Activated CD8-positive, alpha-beta memory T cell treated with anti-CD3 and anti-CD28 coated beads for 4 hours (primary cell): ENCODE data around the gene GARIN5B.
"Not testable (repeated sequence)": the region's sequence is repeated elsewhere in the genome, so short reads cannot be mapped to it uniquely, and the experiment has no call there.

Experiments used
- DNase-seq, 2 donors: peaks; one replicate each; pipeline ENCODE4 v3.0.0-alpha.2; 2020; ENCODE audit warnings: low read depth in 2 of 2

GARIN5B gene

DNA sequence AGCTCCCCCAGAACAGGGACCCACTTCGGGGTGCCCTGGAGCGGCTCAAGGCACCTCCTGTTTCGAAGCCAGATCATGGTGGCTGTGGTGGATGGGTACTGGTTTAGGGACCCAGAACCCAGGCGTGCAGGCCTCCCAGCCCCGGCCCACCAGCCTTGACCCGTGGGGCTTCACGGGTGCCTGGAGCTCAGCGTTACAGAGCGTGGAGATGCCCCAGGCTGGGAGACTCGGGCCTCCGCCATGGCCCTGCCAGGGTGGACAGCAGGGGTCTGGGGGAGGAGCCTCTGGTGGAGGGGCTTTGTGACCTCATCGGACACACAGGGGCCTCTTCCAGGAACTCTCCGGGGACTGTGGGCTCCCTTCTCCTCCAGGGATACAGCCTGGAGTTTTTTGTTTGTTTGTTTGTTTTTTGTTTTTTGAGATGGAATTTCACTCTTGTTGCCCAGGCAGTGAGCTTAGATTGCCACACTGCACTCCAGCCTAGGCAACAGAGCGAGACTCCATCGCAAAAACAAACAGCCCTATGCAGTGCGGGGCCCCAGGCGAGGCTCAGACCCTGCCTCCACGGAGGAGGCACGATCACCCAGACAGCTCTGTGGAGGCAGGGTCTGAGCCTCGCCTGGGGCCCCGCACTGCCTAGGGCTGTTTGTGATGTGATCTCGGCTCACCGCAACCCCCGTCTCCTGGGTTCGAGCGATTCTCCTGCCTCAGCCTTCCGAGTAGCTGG is at the start of gene GARIN5B:
TSS of gene GARIN5B (minus strand) at position 271 of the 727 bp plus-strand sequence. CDS start at position 77, 194 bp downstream.
- DNase-seq: no peak

DNA sequence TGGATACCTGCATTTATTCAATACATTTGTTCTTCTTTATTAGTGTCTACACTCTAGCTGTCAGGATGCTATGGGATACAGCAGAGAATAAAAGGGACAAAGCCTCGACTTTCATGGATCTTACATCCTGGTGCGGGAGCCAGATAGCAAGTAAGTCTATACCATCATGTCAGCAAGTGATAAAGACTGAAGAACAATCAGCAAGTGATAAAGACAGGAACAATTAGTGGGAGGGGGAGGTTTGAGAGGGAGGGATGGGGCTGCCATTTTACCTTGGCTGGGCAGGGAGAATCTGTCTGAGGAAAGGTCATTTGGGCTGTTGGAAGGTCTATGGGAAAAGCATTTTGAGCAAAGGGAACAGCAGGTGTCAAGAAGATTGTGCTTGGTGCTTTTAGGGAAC is 47.1 kb upstream of the GARIN5B start:
- no peak for DNase-seq

GRCh38 chr19:55409179-55409578 is 46.1 kb upstream of the GARIN5B start:
- DNase-seq: not testable (repeated sequence)

GRCh38 chr19:55408533-55408872 is 45.4 kb upstream of the GARIN5B start:
- DNase-seq: no peak

GRCh38 chr19:55407800-55408532 is 44.9 kb upstream of the GARIN5B start:
- peak; percentile 92 to 95 for DNase-seq

DNA sequence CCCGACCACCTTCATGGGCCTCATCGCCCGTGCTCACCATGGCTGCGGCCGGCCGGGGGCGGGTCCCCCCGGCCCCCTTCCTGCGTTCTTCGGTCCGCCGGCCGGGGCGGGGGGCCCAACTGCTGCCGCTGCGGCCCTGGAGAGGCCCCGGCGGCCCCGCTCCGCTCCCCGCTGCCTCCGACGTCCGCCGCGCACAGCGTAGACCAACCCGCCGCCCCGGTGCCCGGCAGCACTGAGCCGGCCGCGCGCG is 44.4 kb upstream of the GARIN5B start, which contains the start of gene UBE2S:
TSS of gene UBE2S (minus strand) at position 239 of the 250 bp plus-strand sequence. CDS start at position 40, 199 bp downstream.
- not testable (repeated sequence) for DNase-seq

DNA sequence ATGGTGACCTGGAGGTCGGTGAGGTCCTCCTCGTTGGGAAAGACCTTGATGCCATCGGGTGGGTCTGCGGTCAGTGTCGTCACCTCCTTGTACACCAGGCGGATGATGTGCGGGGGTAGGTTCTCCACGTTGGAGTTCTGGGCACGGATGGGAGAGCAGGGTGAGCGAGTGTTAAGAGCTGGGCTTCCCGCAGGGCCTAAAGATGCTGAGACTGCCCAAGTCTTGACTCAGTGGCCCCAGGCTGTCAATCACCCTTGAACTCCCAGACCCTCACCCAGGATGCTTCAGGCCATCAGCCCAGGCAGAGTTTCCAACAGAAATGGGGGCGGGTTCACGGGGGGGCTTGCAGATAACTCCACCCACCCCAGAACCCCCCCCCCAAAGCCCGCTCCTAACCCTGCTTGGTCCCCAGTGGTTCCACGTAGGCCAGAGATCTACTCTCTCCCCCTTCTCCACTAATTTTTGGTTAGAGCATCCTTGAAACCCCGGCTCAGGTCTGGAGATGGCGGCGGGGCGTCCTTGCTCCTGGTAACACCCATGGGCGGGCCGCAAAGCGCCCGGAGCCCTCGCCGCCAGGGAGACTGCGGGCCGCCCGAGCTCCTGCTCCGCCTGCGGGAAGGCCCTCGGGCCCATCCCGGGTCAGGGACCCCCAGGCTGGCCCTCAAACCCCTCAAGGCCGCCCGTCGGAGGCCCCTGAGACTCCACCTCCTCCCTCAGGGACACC is 43.9 kb upstream of the GARIN5B start:
- DNase-seq: no peak

DNA sequence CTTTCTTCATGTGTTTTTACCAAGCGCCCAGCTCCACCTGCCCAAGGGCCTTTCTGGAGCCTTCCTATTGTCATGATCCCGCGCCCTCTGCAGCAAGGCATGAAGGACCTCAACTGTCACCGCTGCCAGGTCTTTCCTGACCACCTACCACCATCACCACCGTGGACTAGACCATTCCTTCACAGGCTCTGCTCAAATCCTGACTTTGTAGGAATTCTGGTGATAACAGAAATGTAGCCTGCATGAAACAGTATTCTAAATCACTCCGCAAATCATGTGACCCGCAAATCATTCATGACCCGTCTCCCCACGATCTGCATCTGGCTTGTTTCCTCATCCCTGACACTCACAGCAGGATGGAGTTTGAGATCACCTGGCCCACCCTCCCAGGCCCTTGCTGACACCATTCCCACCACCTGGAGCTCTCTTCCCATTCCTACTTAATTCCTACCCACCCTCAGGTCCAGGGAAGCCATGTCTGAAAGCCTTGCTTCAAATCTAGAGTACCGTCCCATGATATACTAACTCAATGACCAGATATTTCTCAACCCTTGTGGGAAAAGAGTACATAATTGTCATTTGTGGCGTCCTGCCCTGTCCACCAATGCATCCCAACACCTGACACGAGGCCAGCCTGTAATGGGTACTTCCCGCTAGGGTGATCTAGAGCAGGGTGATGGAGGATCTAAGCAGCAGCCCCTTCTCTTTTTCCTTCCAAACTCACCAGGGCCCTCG is 43.2 kb upstream of the GARIN5B start:
- DNase-seq: no peak

- no peak for DNase-seq
Observed at GRCh38 chr19:55405638-55406037, 42.6 kb upstream of the GARIN5B start.

DNA sequence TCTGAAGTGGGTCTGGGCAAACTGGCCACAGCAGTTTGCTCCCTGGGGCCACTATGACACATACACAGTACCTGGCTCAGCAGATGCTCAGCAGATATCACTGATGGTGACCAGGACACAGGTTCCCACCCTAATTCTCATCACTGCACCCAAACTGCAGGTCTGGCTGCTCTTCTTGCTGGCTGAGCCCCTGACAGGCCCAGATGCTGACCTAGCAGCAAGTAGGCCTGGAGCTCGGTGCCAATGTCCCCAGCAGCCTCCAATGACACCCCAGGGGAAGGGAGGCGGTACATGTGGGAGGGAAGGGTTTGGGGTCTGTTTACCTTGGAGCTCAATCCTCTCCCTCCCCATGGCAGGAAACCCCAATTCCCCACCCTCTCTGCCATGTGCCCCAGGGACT is 39.4 kb upstream of the GARIN5B start:
- no peak for DNase-seq

GRCh38 chr19:55401390-55401789 is 38.3 kb upstream of the GARIN5B start:
- DNase-seq: not testable (repeated sequence)

DNA sequence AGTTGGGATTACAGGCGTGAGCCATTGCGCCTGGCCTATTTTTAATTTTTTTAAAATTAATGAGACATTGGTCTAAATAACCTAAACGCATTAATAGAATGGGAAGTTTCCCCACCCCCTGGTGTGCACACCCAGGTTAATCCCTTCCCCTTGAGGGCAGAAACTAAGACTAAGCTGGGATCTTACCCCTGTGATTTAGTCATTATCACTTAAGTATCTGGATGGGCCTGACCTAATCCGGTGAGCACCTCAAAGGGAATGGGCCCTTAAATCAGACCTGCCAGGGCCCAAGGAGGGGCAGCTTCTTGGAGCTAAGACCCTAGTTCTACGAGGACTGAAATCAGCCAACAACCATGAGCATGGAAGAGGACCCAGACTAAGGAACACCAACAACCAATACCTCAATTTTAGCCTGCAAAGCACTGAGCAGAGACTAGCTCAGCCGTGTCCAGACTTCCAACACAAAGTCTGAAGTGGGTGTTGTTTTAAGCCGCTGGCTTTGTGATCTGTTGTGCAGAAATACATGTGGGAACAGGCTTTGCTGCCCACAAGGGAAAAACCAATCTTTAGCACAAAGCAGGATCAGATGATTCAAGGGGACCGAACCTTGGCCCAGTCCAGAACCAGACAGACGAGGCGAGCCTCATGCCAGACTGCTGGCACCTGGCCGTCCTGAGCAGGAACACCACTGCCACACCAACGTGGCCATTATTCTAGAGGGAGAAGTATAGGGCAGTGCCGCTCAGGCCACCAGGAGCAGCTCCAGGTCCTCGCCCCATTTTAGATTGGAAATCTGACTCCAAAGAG is 37.4 kb upstream of the GARIN5B start:
- no peak for DNase-seq

GRCh38 chr19:55398200-55398925 is 35.3 kb upstream of the GARIN5B start:
- no peak for DNase-seq

DNA sequence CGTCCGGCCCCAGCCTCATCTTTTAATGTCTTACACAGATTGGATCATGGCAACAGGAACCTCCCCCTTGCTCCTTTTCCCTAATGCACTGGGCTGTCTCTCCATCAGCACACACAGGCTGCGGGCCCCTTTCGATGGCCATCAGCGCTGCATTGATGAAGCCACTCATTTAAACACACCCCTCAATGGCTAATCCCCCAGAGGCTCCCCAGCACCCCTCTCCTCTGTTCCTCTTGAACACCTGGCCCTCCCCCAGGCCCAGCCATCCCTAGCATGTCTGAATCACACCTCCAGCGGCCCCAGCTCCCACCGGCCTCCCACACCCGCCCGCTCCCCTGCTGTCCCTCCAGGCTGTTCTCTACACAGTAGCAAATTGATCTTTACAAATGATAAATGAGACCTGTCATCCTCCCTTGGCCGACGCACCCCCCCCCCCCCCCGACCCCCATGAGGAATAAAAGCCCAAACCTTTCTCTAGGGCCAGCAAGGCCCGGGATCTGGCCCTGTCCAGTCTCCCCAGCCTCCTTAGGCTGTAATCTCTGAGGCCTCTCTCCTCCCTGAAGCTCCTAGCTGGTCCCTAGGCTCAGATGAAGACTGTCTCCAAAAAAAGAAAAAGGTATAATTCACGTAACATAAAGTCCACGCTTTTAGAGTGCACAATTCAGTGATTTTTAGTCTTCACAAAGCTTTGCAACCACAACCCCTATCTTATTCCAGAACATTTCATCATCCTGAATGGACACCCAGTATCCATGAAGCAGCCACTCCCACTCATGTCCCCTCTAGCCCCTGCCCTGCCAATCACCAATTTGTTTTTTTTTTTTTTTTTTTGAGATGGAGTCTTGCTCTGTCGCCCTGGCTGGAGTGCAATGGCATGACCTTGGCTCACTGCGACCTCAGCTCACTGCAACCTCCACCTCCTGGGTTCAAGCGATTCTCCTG is 30.0 kb upstream of the GARIN5B start:
- no peak for DNase-seq

DNA sequence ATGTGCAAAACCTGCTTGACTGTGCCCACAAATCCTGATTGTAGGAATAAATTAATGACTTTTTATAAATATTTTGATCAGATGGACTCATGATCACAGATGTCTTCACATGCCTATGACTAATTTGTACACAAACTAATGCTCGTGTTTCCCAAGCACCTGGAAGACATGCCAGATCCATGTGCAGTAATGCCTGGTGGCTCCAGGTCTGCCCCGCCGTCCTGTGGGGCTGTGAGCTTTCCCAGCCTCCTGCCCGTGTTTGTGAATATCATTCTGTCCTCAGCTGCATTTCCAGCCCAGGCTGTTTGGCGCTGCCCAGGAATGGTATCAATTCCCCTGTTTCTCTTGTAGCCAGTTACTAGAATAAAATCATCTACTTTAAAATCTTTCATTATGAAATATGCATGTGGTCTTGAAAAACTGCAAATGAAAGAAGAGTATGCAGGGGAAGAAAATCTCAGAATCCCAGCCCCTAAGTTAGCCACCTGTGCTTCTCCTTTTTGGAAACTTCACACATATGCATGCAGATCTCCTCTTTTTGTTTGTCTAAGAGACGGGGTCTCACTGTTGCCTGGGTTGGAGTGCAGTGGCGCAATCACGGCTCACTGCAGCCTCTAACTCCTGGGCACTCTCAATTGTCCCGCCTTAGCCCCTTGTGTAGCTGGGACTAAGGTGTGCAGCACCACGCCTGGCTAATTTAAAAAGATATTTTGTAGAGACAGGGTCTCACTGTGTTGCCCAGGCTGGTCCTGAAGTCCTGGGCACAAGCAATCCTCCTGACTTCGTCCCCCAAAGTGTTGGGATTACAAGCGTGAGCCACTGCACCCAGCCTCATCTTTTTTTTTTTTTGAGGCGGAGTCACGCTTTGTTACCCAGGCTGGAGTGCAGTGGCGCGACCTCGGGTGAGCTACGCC is 28.9 kb upstream of the GARIN5B start:
- DNase-seq: no peak

DNA sequence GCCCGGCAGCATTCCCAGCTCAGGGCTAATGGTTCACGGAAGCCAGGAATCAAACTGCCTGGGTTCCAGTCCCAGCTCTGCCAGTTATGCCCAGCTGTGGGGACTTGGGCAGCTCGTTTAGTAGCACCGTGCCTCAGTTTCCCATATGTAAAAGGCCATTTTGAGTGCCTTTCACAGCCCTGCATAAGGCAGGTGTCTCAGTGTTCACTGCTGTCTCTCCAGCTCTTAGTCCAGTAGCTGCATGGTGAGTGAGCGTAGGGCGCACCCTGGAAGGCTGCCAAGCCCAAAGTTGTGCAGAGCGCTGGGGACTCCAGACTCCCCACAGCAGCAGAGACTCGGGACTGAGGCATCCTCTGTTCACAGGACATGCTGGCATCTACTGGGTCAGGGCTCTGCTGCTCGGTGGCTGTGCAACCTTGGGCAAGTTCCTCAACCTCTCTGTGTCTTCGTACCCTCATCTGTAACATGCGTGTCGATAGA is 28.2 kb upstream of the GARIN5B start:
- no peak for DNase-seq

- no peak for DNase-seq
Observed at GRCh38 chr19:55390461-55390880, 27.4 kb upstream of the GARIN5B start.
